HFF-Myc (cell line): ENCODE data around the gene ARHGAP19.

ENCODE experiments used
- DNase-seq: peaks from one replicate; pipeline ENCODE4 v3.0.0-alpha.2; 2011; ENCODE audit warnings: low read depth; ENCODE audit errors: extremely low read depth
- H3K4me3 ChIP-seq: replicated peaks from 2 replicates; pipeline ENCODE4 v1.5.1; 2011; ENCODE audit warnings: low read depth, mild to moderate bottlenecking, control low read depth, low read length
- TF ChIP-seq, protein P1 (sequence below): IDR thresholded peaks from 2 replicates; pipeline ENCODE4 v1.5.1; 2012; ENCODE audit warnings: mild to moderate bottlenecking, low read depth, low read length, control low read depth; ENCODE audit errors: missing control alignments

Gene ARHGAP19

DNA sequence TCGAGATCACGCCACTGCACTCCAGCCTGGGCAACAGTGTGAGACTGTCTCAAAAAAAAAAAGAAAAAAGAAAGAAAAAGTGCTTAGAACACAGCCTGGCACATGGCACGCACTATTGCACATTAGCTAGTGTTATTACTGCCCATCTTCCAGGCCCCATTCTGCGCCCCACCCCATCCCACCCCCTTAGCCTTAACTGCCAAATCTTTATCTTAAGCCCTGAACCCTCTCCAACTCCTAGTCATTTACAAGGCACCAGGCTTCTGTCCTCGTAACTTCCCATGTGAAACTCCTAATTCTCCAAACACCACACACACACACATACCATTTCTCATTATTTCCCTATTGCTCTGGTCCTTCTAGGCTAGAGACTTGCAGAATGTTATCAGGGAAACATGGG is 37.3 kb upstream of the ARHGAP19 start:
- TF ChIP-seq, protein P1, sequence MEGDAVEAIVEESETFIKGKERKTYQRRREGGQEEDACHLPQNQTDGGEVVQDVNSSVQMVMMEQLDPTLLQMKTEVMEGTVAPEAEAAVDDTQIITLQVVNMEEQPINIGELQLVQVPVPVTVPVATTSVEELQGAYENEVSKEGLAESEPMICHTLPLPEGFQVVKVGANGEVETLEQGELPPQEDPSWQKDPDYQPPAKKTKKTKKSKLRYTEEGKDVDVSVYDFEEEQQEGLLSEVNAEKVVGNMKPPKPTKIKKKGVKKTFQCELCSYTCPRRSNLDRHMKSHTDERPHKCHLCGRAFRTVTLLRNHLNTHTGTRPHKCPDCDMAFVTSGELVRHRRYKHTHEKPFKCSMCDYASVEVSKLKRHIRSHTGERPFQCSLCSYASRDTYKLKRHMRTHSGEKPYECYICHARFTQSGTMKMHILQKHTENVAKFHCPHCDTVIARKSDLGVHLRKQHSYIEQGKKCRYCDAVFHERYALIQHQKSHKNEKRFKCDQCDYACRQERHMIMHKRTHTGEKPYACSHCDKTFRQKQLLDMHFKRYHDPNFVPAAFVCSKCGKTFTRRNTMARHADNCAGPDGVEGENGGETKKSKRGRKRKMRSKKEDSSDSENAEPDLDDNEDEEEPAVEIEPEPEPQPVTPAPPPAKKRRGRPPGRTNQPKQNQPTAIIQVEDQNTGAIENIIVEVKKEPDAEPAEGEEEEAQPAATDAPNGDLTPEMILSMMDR, result no peak
- DNase-seq, result no peak
- no peak overlapping the region for H3K4me3 ChIP-seq

DNA sequence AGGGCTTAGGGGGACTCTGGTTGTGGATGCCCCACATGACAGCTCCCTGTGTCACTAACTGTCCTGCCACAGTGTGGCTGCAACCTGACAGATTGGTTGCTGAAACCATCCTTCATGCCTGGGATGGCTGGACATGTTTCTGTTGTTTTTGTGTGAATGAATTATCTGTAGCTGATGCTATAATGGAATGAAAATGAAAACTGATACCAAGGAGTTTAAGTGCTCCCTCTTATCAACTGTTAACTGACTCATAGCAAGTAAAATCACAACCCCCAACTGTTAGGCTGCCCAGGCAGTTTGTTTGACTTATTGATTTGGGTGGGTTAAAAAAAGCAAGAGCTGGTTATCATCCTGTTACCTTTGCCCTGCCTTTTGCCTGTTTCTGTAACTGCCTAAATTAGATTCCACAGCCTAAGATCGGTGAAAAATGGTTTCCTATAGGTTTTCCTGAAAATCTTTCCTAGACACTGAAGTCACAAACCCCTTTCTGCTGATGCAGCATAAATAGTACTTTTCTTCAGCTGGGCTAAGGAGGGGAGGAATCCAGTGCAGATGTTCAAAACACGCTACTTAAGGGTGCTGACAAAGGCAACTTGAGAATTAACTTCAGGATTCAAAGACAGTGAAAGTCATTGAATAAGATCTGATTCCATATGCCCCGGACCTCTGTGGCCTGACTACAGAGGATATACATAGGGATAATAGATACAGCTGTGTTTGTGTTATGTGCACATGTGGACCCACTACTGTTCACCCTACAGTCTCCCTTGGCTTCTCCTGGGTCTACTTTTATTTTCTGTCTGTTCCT is 36.4 kb upstream of the ARHGAP19 start:
- TF ChIP-seq, protein P1, result no peak
- no peak overlapping the region for H3K4me3 ChIP-seq
- DNase-seq, result no peak

DNA sequence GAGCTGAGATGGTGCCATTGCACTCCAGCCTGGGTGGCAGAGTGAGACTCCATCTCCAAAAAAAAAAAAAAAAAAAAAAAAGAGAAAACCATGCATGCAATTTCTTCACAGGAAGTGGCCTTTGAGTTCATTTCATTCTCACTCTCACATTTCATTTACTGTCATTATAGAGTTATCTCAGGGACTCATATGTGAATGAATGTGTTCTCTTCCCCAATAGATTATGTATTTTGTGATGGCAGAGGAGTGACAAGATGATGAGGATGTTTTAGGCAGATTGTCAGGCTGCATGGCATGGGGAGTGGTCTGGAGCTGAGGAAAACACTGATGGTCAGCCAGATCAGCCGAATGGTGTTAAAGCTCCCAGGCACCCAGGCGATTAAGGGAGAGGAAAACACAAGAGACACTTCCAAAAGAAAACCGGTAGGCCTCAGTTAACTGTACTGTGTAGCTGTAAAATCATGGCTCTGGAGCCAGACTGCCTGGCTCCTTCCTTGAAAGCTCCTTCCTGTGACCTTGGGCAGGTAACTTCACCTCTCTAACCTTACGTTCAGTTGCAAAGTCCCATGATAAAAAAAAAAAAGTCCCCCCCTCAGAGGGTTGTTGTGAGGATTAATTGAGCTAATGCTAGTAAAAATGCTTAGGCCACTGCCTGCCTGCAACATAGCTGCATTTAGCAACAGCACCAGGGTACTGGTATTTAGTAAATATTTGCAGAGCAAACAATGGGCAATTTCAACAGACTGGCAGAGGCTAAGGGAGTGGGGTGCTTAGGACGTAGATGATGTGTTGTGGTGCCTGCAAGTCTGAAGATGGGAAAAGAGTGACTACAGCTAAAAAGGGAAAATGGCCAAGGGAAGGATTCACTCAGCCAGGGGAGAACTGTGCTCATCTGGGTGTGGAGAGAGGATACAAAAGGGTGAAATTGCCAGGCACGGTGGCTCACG is 35.2 kb upstream of the ARHGAP19 start:
- no peak for DNase-seq
- TF ChIP-seq, protein P1, result no peak
- H3K4me3 ChIP-seq, result no peak overlapping the region

DNA sequence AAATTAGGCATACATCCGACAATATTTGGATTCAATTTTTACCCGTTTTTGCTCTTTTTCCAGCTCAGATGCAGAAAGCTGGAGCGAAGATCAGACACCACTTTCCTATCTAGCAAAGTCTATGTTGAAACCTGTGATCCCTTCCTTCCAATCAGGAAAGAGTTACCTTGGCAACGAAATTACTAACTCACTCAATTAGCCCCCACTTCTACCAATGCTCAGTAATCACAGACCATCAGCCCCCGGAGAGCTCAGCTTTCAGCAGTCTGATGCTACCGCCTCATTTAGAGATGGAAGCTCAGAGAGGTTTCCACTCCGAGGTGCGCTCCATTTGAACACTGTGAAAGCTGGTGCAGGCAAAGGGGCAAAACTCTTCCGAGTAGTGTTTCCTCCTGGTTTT is 33.3 kb upstream of the ARHGAP19 start:
- no peak overlapping the region for H3K4me3 ChIP-seq
- DNase-seq, result no peak
- TF ChIP-seq, protein P1, result no peak

DNA sequence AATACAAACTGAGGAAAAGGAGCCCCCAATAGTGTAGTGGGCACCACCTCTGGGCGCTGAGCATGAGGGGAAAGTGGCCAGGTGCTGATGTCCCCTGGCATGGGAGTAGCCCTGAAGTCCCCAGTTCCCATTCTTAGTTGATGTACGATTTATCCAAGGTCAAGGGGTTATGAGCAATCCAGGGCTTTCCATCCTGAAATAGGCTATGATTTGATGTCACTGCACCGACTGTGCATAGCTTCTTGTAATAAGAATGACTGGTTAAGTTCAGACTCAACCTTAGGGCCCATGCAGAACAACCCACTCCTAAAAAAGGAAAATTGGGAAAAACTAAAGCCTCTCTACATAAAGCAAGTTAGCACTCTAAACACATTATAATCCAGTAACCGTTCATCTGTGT is 31.1 kb upstream of the ARHGAP19 start:
- TF ChIP-seq, protein P1, result no peak
- no peak overlapping the region for H3K4me3 ChIP-seq
- no peak for DNase-seq

DNA sequence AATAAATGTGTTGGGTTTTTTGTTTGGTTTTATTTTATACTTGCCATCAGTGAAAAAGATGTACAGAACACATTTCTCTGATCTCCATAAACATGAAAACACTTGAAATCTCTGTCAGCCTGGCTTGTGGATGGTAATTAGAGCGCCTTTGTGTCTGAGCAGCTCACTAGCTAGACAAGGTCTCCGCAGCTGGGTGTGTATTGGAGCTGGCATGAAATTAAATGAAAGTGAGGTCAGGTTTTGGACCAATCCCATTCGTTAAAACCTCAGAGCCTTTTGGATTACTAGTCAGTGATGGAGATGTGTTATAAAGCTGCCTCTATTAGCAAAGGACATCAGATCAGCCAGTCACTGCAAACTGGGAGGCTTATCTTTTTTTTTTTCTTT is 29.4 kb upstream of the ARHGAP19 start:
- H3K4me3 ChIP-seq, result no peak overlapping the region
- TF ChIP-seq, protein P1, result no peak
- DNase-seq, result no peak
